ENCODE results near the gene CYP2C9.

CYP2C9 gene

GRCh38 chr10:95039281-95039680 is 100.8 kb downstream of the CYP2C9 start:
- Histone ChIP-seq H3K27ac (ENCODE audit: low read depth, low read length, poor library complexity, severe bottlenecking) (no peak overlapping the region), H3K27me3 (ENCODE audit: insufficient read depth, low read length) (no peaks in the 10 kb centered on the region), H3K9ac (ENCODE audit: low read length) (no peak overlapping the region), H2AFZ (ENCODE audit: low read length) (no peak overlapping the region), H4K20me1 (ENCODE audit: insufficient read depth, low read length) (no peaks in the 10 kb centered on the region), H3K4me1 (ENCODE audit: insufficient read depth, low read length, severe bottlenecking) (no peaks in the 10 kb centered on the region), H3F3A (ENCODE audit: insufficient read depth, low read length) (no peaks in the 10 kb centered on the region), H3K36me3 (ENCODE audit: insufficient read depth, low read length) (no peaks in the 10 kb centered on the region), H3K4me2 (ENCODE audit: low read length) (no peak overlapping the region), H3K79me2 (ENCODE audit: insufficient read depth, low read length) (no peaks in the 10 kb centered on the region), H3K9me3 (ENCODE audit: low read length) (no peaks in the 10 kb centered on the region), H3K4me3 (ENCODE audit: low read depth, low read length, poor library complexity, severe bottlenecking) (no peak overlapping the region), H3K9me2 (ENCODE audit: low read depth, low read length) (no peaks in the 10 kb centered on the region)
- no peak for TF ChIP-seq EZH2 (IDR thresholded peaks at IDR 0.05; ENCODE audit: borderline replicate concordance, low read length)
- no peak for TF ChIP-seq CTCF (IDR thresholded peaks at IDR 0.05; ENCODE audit: low read length)
